ENCODE data around the gene BRD3. TPM values are rescaled to one million over a fixed set of nuclear protein-coding genes. Genes with fewer than 3 reads are reported as not detected.

Gene BRD3
- total RNA-seq, 1 experiment from 2014 or later, result 63.1 TPM

- Histone ChIP-seq H3K27me3 (ENCODE audit: insufficient read depth, low read length) (no peaks in the 10 kb centered on the region), H2BK120ac (ENCODE audit: low read depth, low read length, poor library complexity, severe bottlenecking) (no peak overlapping the region), H3K9me3 (ENCODE audit: control insufficient read depth, low read depth, low read length) (no peaks in the 10 kb centered on the region), H3K56ac (ENCODE audit: insufficient read length, low read depth, low read length) (no peak overlapping the region), H3K18ac (ENCODE audit: insufficient read length, low read depth, low read length) (no peak overlapping the region), H2AFZ (ENCODE audit: low read length) (no peak overlapping the region), H3K23ac (ENCODE audit: insufficient read length, low read depth, low read length) (no peak overlapping the region), H3K9ac (ENCODE audit: extremely low read depth, insufficient read length, low read length) (no peak overlapping the region), H3K23me2 (ENCODE audit: insufficient read length, low read depth, low read length, poor library complexity, severe bottlenecking) (no peaks in the 10 kb centered on the region), H3K79me2 (ENCODE audit: insufficient read depth, low read length) (no peaks in the 10 kb centered on the region), H3K4me1 (ENCODE audit: insufficient read depth, low read length) (no peaks in the 10 kb centered on the region), H4K91ac (ENCODE audit: insufficient read length, low read depth, low read length) (no peak overlapping the region), H4K5ac (ENCODE audit: insufficient read length, low read depth, low read length) (no peak overlapping the region), H2BK15ac (ENCODE audit: low read depth, low read length) (no peak overlapping the region), H2BK5ac (ENCODE audit: insufficient read length, low read length) (no peak overlapping the region), H3K27ac (ENCODE audit: insufficient read length, low read depth, low read length) (no peak overlapping the region), H2BK12ac (ENCODE audit: insufficient read length, low read depth, low read length) (no peak overlapping the region), H2AK5ac (ENCODE audit: insufficient read length, low read length) (no peak overlapping the region), H3K4me2 (ENCODE audit: insufficient read depth, insufficient read length, low read length) (no peak overlapping the region), H2BK20ac (ENCODE audit: low read depth, low read length, poor library complexity, severe bottlenecking) (no peak overlapping the region), H3K79me1 (ENCODE audit: insufficient read depth, low read depth, low read length, poor library complexity, severe bottlenecking) (no peaks in the 10 kb centered on the region), H3K14ac (ENCODE audit: insufficient read depth, low read length) (no peak overlapping the region), H4K8ac (replicated peaks; ENCODE audit: insufficient read length, low read depth, low read length) (no peak overlapping the region), H3T11ph (ENCODE audit: low read length) (no peak overlapping the region), H3K4ac (ENCODE audit: low read depth, low read length) (no peak overlapping the region), H4K20me1 (ENCODE audit: control insufficient read depth, insufficient read depth, insufficient read length) (no peaks in the 10 kb centered on the region)
- no peak overlapping the region; a peak in 1 of 7 replicates for H3K27ac Mint-ChIP-seq
- H3K27me3 Mint-ChIP-seq (ENCODE audit: low read depth), result no peaks in the 10 kb centered on the region; the same call in 1 of the 2 replicates
- H3K36me3 Mint-ChIP-seq (ENCODE audit: insufficient read depth in 1 of 3, low read depth in 3 of 3), result peaks cover 43 to 79% (median 79%) of the 10 kb centered on the region in 3 experiments; a peak in 6 of 7 replicates
- H3K4me1 Mint-ChIP-seq, result no peaks in the 10 kb centered on the region
- no CpG with 5 or more reads among the region's 16 CpGs for WGBS (ENCODE audit: extremely low coverage, insufficient read length, low lambda C conversion rate)
- no peak for DNase-seq
- no peaks in the 10 kb centered on the region for H3K9me3 Mint-ChIP-seq
- TF ChIP-seq, protein P1, sequence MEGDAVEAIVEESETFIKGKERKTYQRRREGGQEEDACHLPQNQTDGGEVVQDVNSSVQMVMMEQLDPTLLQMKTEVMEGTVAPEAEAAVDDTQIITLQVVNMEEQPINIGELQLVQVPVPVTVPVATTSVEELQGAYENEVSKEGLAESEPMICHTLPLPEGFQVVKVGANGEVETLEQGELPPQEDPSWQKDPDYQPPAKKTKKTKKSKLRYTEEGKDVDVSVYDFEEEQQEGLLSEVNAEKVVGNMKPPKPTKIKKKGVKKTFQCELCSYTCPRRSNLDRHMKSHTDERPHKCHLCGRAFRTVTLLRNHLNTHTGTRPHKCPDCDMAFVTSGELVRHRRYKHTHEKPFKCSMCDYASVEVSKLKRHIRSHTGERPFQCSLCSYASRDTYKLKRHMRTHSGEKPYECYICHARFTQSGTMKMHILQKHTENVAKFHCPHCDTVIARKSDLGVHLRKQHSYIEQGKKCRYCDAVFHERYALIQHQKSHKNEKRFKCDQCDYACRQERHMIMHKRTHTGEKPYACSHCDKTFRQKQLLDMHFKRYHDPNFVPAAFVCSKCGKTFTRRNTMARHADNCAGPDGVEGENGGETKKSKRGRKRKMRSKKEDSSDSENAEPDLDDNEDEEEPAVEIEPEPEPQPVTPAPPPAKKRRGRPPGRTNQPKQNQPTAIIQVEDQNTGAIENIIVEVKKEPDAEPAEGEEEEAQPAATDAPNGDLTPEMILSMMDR (conservative IDR thresholded peaks at IDR 0.05), result no peak
- no peak overlapping the region for H3K4me3 Mint-ChIP-seq
Measured at GRCh38 chr9:134036130-134036529, 31.7 kb downstream of the BRD3 start.

Measured in H9 (cell line).